HUES48 (cell line): ENCODE measurements around the gene RSPH3.

Experiments
- H3K27ac ChIP-seq: one replicate; pipeline ENCODE4 v1.7.0; 2013; ENCODE audit warnings: low read depth, low read length, inconsistent platforms
- H3K27me3 ChIP-seq: 2 replicates; pipeline ENCODE4 v1.6.1; 2013; ENCODE audit warnings: mild to moderate bottlenecking, low read length; ENCODE audit not compliant: control insufficient read depth, insufficient read depth
- H3K36me3 ChIP-seq: 2 replicates; pipeline ENCODE4 v1.6.1; 2013; ENCODE audit warnings: low read length; ENCODE audit not compliant: control insufficient read depth, insufficient read depth
- H3K4me1 ChIP-seq: 2 replicates; pipeline ENCODE4 v1.6.1; 2013; ENCODE audit warnings: mild to moderate bottlenecking, low read length; ENCODE audit not compliant: control insufficient read depth, insufficient read depth
- H3K4me3 ChIP-seq: 2 replicates; pipeline ENCODE4 v1.5.1; 2013; ENCODE audit warnings: mild to moderate bottlenecking, low read depth, low read length
- H3K9ac ChIP-seq: 2 replicates; pipeline ENCODE4 v1.6.1; 2013; ENCODE audit warnings: mild to moderate bottlenecking, low read depth, low read length, moderate library complexity
- H3K9me3 ChIP-seq: 2 replicates; pipeline ENCODE4 v1.6.1; 2013; ENCODE audit warnings: low read length; ENCODE audit not compliant: control insufficient read depth, insufficient read depth

The RSPH3 gene

GRCh38 chr6:158972241-158973233, 27.5 kb downstream of the RSPH3 start:
- Histone ChIP-seq H3K36me3 (no peaks in the 10 kb centered on the region), H3K27ac (no peak overlapping the region)

DNA sequence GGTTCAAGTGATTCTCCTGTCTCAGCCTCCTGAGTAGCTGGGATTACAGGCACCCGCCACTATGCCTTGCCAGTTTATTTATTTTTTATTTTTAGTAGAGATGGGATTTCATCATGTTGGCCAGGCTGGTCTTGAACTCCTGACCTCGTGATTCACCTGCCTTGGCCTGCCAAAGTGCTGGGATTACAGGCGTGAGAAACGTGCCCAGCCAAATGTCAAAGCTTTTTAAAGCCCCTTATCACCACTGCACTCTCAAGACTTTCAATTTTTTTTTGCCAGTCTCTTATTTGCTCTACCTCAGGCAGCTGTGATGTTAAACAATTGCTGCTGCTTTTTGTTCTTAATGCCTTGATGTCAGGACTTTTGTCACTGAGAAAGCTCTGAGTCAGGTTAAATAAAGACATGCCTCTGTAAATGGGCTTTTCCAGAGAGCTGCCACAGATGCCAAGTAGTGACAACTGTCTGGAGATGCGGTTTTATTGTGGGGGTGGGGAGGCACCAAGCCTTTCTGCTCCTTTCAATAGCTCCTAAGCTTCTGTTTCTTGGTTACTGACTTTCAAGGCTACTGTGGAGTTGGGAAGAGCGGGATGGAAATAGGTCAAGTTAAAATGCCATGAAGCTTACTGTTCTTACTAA, 29.2 kb downstream of the RSPH3 start:
- H3K9me3 ChIP-seq, result peaks cover 14% of the 10 kb centered on the region
- no peaks in the 10 kb centered on the region for H3K27me3 ChIP-seq
- H3K4me3 ChIP-seq, result no peak overlapping the region
- no peaks in the 10 kb centered on the region for H3K36me3 ChIP-seq
- H3K27ac ChIP-seq, result no peak overlapping the region
- 0 out of 2 replicates have a peak, but pooled peaks cover 13% of the 10 kb centered on the region for H3K4me1 ChIP-seq
- H3K9ac ChIP-seq, result no peak overlapping the region

More at GRCh38 chr6:158972241-158973233, 27.5 kb downstream of the RSPH3 start:
- Histone ChIP-seq H3K4me3 (no peak overlapping the region), H3K27me3 (no peaks in the 10 kb centered on the region), H3K9me3 (peaks cover 14% of the 10 kb centered on the region), H3K4me1 (0 out of 2 replicates have a peak, but pooled peaks cover 13% of the 10 kb centered on the region), H3K9ac (no peak overlapping the region)

GRCh38 chr6:158969148-158969547, 30.9 kb downstream of the RSPH3 start:
- Histone ChIP-seq H3K9ac (no peak overlapping the region), H3K9me3 (peaks cover 14% of the 10 kb centered on the region), H3K27ac (no peak overlapping the region), H3K4me3 (no peak overlapping the region), H3K36me3 (no peaks in the 10 kb centered on the region), H3K27me3 (no peaks in the 10 kb centered on the region), H3K4me1 (0 out of 2 replicates have a peak, but pooled peaks cover 13% of the 10 kb centered on the region)

DNA sequence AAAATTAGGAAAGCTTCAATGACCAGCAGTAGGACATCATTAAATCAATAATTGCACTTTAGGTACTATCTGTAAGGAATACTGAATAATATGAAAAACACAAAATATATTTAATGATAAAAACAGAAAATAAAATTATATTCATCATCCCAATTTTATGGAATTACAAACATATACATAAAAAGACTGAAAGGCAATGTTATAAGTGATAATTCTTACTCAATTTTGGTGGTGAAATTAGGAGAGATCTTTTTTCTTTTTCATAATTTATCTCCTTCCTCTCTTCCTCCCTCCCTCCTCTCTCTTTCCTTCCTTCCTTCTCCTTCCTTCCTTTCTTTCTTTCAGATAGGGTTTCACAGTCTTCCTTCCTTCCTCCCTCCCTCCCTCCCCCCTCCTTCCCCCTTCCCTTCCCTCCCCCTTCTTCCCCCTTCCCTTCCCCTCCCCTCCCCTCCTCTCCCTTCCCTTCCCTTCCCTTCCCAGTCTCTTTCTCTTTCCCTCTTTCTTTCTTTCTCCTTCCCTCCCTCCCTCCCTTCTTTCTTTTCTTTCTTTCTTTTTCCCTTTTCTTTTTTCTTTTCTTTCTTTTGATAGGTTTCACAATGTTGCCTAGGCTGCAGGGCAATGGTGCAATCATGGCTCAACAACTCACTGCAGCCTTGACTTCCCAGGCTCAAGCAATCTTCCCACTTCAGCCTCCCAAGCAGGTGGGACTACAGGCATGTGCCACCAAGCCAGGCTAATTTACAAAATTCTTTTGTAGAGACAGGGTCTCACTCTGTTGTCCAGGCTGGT, 36.8 kb downstream of the RSPH3 start:
- no peaks in the 10 kb centered on the region for H3K36me3 ChIP-seq
- no peak overlapping the region for H3K9ac ChIP-seq
- peaks cover 4% of the 10 kb centered on the region; the same call in 1 of the 2 replicates for H3K9me3 ChIP-seq
- no peak overlapping the region for H3K27ac ChIP-seq
- no peaks in the 10 kb centered on the region for H3K4me1 ChIP-seq
- H3K27me3 ChIP-seq, result no peaks in the 10 kb centered on the region
- H3K4me3 ChIP-seq, result no peak overlapping the region

- Histone ChIP-seq H3K27me3 (no peaks in the 10 kb centered on the region), H3K36me3 (no peaks in the 10 kb centered on the region), H3K9ac (no peak overlapping the region), H3K4me1 (no peaks in the 10 kb centered on the region), H3K4me3 (no peak overlapping the region), H3K9me3 (no peaks in the 10 kb centered on the region), H3K27ac (no peak overlapping the region)
Observed at GRCh38 chr6:158962371-158962770, 37.6 kb downstream of the RSPH3 start.

- H3K9me3 ChIP-seq, result no peaks in the 10 kb centered on the region
- H3K9ac ChIP-seq, result no peak overlapping the region
- H3K27ac ChIP-seq, result no peak overlapping the region
- no peak overlapping the region for H3K4me3 ChIP-seq
- no peaks in the 10 kb centered on the region for H3K36me3 ChIP-seq
- no peaks in the 10 kb centered on the region for H3K27me3 ChIP-seq
- no peaks in the 10 kb centered on the region for H3K4me1 ChIP-seq
Observed at GRCh38 chr6:158960026-158960425, 40.0 kb downstream of the RSPH3 start.

GRCh38 chr6:158959552-158959951, 40.5 kb downstream of the RSPH3 start:
- no peaks in the 10 kb centered on the region for H3K4me1 ChIP-seq
- no peaks in the 10 kb centered on the region for H3K9me3 ChIP-seq
- H3K27me3 ChIP-seq, result no peaks in the 10 kb centered on the region
- no peak overlapping the region for H3K27ac ChIP-seq
- no peaks in the 10 kb centered on the region for H3K36me3 ChIP-seq
- H3K9ac ChIP-seq, result no peak overlapping the region
- H3K4me3 ChIP-seq, result no peak overlapping the region

DNA sequence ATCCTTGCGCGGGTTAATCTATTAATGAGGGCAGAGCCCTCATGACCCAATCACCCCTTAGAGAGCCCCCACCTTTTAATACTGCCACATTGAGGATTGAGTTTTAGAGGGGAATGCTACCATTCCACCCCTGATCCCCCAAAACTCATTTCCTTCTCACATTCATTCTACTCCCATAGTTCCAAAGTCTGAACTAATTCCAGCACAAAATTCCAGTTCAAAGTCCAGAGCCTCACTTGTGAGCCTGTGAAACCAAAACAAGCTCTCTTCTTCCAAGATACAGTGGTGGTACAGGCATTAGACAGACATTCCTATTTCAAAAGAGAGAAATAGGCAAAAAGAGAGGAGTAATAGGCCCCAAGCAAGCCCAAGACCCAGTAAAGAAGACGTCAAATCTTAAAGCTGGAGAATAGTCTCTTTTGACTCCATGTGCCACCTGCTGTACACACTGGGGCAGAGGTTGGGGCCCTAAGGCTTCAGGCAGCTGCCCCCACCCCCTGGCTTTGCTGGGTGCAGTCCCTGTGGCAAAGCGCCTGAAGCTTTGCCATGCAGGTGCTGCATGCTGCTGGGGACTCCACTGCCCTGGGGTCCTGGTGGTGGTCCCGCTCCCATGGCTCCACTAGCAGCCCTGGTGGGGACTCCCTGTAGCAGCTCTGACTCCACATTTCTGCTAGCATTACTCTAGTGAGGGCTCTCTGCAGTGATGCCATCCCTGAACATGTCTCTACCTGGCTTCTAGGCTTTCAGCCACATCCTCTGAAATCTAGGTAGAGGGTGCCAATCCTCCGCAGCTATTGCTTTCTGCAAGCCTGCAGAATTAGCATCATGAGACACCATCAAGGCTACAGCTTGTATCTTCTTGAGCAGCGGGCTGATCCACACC, 41.3 kb downstream of the RSPH3 start:
- no peaks in the 10 kb centered on the region for H3K4me1 ChIP-seq
- H3K27ac ChIP-seq, result no peak overlapping the region
- H3K27me3 ChIP-seq, result no peaks in the 10 kb centered on the region
- H3K9ac ChIP-seq, result no peak overlapping the region
- no peaks in the 10 kb centered on the region for H3K36me3 ChIP-seq
- H3K4me3 ChIP-seq, result no peak overlapping the region
- no peaks in the 10 kb centered on the region for H3K9me3 ChIP-seq

DNA sequence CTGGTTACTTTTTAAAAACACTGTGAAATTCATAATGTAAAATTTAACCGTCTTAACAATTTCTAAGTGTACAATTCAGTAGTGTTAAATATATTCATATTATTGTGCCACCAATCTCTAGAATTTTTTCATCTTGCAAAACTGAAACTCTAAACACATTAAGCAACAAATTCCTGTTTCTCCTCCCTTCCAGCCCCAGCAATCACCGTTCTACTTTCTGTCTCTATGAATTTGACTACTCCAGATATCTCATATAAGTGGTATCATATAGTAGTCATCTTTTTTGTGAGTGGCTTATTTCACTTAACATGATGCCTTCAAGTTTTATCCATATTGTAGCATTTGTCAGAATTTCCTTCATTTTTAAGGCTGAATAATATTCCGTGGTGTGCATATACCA, 44.7 kb downstream of the RSPH3 start:
- H3K27ac ChIP-seq, result no peak overlapping the region
- no peak overlapping the region for H3K4me3 ChIP-seq
- no peaks in the 10 kb centered on the region for H3K27me3 ChIP-seq
- no peak overlapping the region for H3K9ac ChIP-seq
- H3K36me3 ChIP-seq, result no peaks in the 10 kb centered on the region
- H3K9me3 ChIP-seq, result no peaks in the 10 kb centered on the region
- H3K4me1 ChIP-seq, result no peaks in the 10 kb centered on the region

- no peak overlapping the region for H3K27ac ChIP-seq
- H3K9ac ChIP-seq, result no peak overlapping the region
- H3K9me3 ChIP-seq, result no peaks in the 10 kb centered on the region
- H3K4me3 ChIP-seq, result no peak overlapping the region
- H3K36me3 ChIP-seq, result no peaks in the 10 kb centered on the region
- H3K27me3 ChIP-seq, result no peaks in the 10 kb centered on the region
- no peaks in the 10 kb centered on the region for H3K4me1 ChIP-seq
Observed at GRCh38 chr6:158954753-158955152, 45.2 kb downstream of the RSPH3 start.
